H1 (cell line): ENCODE data around the gene LHX2. TPM values are rescaled to one million over a fixed set of nuclear protein-coding genes. Genes with fewer than 3 reads are reported as not detected.

ENCODE experiments used
- CTCF ChIA-PET: fragments of 300-600 bp; sonication (Branson Sonifier 250); formaldehyde crosslinking; loops from one replicate; lab custom pipeline; 2021; ENCODE audit not compliant: partially characterized antibody; lab: Charles Lee
- POLR2A ChIA-PET: fragments of 300-600 bp; sonication (Branson Sonifier 250); formaldehyde crosslinking; loops from one replicate; lab custom pipeline; 2021; ENCODE audit warnings: inconsistent platforms; ENCODE audit not compliant: partially characterized antibody; lab: Charles Lee
- DNase-seq, 2 experiments: peaks; one replicate each; pipeline versions ENCODE4 v3.0.0 to v3.0.0-alpha.2; 2010 to 2022; ENCODE audit warnings: low spot score in 2 of 2, low read depth in 1 of 2, mixed read lengths in 1 of 2
- FAIRE-seq: peaks from 2 replicates; lab custom pipeline; 2011; peaks lifted over from hg19 to GRCh38; lab: Jason Lieb, UNC
- H2AFZ ChIP-seq: 2 replicates; pipeline ENCODE4 v1.8.1; 2012; ENCODE audit warnings: low read length, inconsistent platforms
- H2AK5ac ChIP-seq: 2 replicates; pipeline ENCODE4 v1.6.1; 2013; ENCODE audit warnings: low read depth, low read length
- H2BK120ac ChIP-seq: replicated peaks from 2 replicates; pipeline ENCODE3; 2013; ENCODE audit warnings: low read depth, low read length, inconsistent platforms
- H2BK12ac ChIP-seq: 2 replicates; pipeline ENCODE4 v1.6.1; 2013; ENCODE audit warnings: low read depth, low read length
- H2BK15ac ChIP-seq: 2 replicates; pipeline ENCODE4 v1.6.1; 2013; ENCODE audit warnings: low read length
- H2BK20ac ChIP-seq: 2 replicates; pipeline ENCODE4 v1.6.1; 2013; ENCODE audit warnings: low read length
- H2BK5ac ChIP-seq: 2 replicates; pipeline ENCODE4 v1.6.1; 2013; ENCODE audit warnings: low read depth, low read length
- H3K14ac ChIP-seq: 2 replicates; pipeline ENCODE4 v1.6.1; 2013; ENCODE audit warnings: inconsistent platforms; ENCODE audit not compliant: insufficient read length
- H3K18ac ChIP-seq: 2 replicates; pipeline ENCODE4 v1.6.1; 2013; ENCODE audit warnings: low read length; ENCODE audit errors: extremely low read depth
- H3K23ac ChIP-seq: 2 replicates; pipeline ENCODE4 v1.6.1; 2013; ENCODE audit warnings: inconsistent platforms; ENCODE audit not compliant: insufficient read length
- H3K23me2 ChIP-seq: 2 replicates; pipeline ENCODE4 v1.6.1; 2013; ENCODE audit warnings: low read depth, low read length
- H3K27ac ChIP-seq: 2 replicates; pipeline ENCODE4 v1.6.1; 2011; ENCODE audit warnings: low read depth, low read length, inconsistent platforms
- H3K27me3 ChIP-seq, 4 experiments: replicated peaks in 1 of 4; 1 replicate in 1 of 4; 2 replicates in 3 of 4; pipeline versions ENCODE4 v1.6.1 to v1.8.1; 2011 to 2013; ENCODE audit warnings: low read length in 3 of 4, mild to moderate bottlenecking in 3 of 4, inconsistent platforms in 2 of 4, mixed read lengths in 2 of 4, moderate library complexity in 1 of 4; ENCODE audit not compliant: control insufficient read depth in 3 of 4, insufficient read depth in 3 of 4; ENCODE audit errors: extremely low read depth in 1 of 4
- H3K36me3 ChIP-seq, 4 experiments: 2 replicates each; pipeline versions ENCODE4 v1.6.1 to v1.8.1; 2011 to 2013; ENCODE audit warnings: mild to moderate bottlenecking in 4 of 4, low read length in 3 of 4, moderate library complexity in 2 of 4, control low read depth in 1 of 4, inconsistent platforms in 1 of 4; ENCODE audit not compliant: insufficient read depth in 4 of 4, control insufficient read depth in 2 of 4
- H3K4ac ChIP-seq: replicated peaks from 2 replicates; pipeline ENCODE3; 2013; ENCODE audit warnings: low read length, low read depth, mixed read lengths, inconsistent platforms; ENCODE audit not compliant: insufficient read length
- H3K4me1 ChIP-seq, 4 experiments: replicated peaks in 1 of 4; 1 replicate in 1 of 4; 2 replicates in 3 of 4; pipeline versions ENCODE4 v1.6.1 to v1.8.1; 2011 to 2013; ENCODE audit warnings: low read length in 3 of 4, inconsistent platforms in 2 of 4, mixed read lengths in 1 of 4; ENCODE audit not compliant: insufficient read depth in 4 of 4, control insufficient read depth in 3 of 4
- H3K4me2 ChIP-seq, 2 experiments: 2 replicates each; pipeline versions ENCODE4 v1.6.1 to v1.8.1; 2011 to 2013; ENCODE audit warnings: low read depth in 2 of 2, low read length in 2 of 2, control low read depth in 1 of 2, inconsistent platforms in 1 of 2, mild to moderate bottlenecking in 1 of 2; ENCODE audit not compliant: insufficient read depth in 1 of 2
- H3K4me3 ChIP-seq, 4 experiments: fragments of 200-600, 300-600 bp in 1 of 4; sonication (generic), shearing (Covaris generic), sonication (Bioruptor Twin) in 1 of 4; 2 replicates each; pipeline versions ENCODE4 v1.5.1 to v1.8.1; 2011 to 2016; ENCODE audit warnings: low read length in 4 of 4, low read depth in 3 of 4, control low read depth in 2 of 4, inconsistent platforms in 2 of 4, mild to moderate bottlenecking in 2 of 4, mixed read lengths in 1 of 4, moderate library complexity in 1 of 4; ENCODE audit not compliant: insufficient read depth in 2 of 4; ENCODE audit errors: extremely low read depth in 1 of 4
- H3K56ac ChIP-seq: replicated peaks from 2 replicates; pipeline ENCODE3; 2013; ENCODE audit warnings: low read depth, mild to moderate bottlenecking, mixed read lengths, low read length, inconsistent platforms; ENCODE audit not compliant: insufficient read length
- H3K79me1 ChIP-seq: 2 replicates; pipeline ENCODE4 v1.6.1; 2013; ENCODE audit warnings: low read depth, low read length, control low read depth
- H3K79me2 ChIP-seq, 2 experiments: 2 replicates each; pipeline versions ENCODE4 v1.6.1 to v1.8.1; 2012 to 2013; ENCODE audit warnings: low read length in 2 of 2, mild to moderate bottlenecking in 2 of 2, inconsistent platforms in 1 of 2; ENCODE audit not compliant: insufficient read depth in 2 of 2, control insufficient read depth in 1 of 2
- H3K9ac ChIP-seq, 4 experiments: replicated peaks in 1 of 4; 1 replicate in 1 of 4; 2 replicates in 3 of 4; pipeline versions ENCODE4 v1.6.1 to v1.8.1; 2011 to 2013; ENCODE audit warnings: low read depth in 3 of 4, low read length in 3 of 4, control low read depth in 2 of 4, mild to moderate bottlenecking in 2 of 4, moderate library complexity in 2 of 4, inconsistent platforms in 1 of 4; ENCODE audit errors: extremely low read depth in 1 of 4
- H3K9me3 ChIP-seq, 2 experiments: 2 replicates each; pipeline versions ENCODE4 v1.6.1 to v1.8.1; 2012 to 2013; ENCODE audit warnings: mild to moderate bottlenecking in 2 of 2, moderate library complexity in 2 of 2, control low read depth in 1 of 2, inconsistent platforms in 1 of 2, low read depth in 1 of 2, low read length in 1 of 2, mixed read lengths in 1 of 2; ENCODE audit not compliant: insufficient read depth in 2 of 2
- H4K20me1 ChIP-seq, 2 experiments: replicated peaks in 1 of 2; 2 replicates each; pipeline versions ENCODE3 to v1.8.1; 2011 to 2013; ENCODE audit warnings: inconsistent platforms in 2 of 2, low read length in 2 of 2, mild to moderate bottlenecking in 1 of 2; ENCODE audit not compliant: insufficient read depth in 2 of 2, control insufficient read depth in 1 of 2
- H4K5ac ChIP-seq: 2 replicates; pipeline ENCODE4 v1.6.1; 2013; ENCODE audit warnings: low read length, low read depth, mixed read lengths, inconsistent platforms; ENCODE audit not compliant: insufficient read length
- H4K8ac ChIP-seq: 2 replicates; pipeline ENCODE4 v1.8.0; 2013; ENCODE audit warnings: mild to moderate bottlenecking, moderate library complexity, low read length, inconsistent platforms; ENCODE audit not compliant: insufficient read depth; ENCODE audit errors: extremely low read depth
- H4K91ac ChIP-seq: replicated peaks from 2 replicates; pipeline ENCODE3; 2013; ENCODE audit warnings: low read length, mixed read lengths, inconsistent platforms; ENCODE audit not compliant: insufficient read length
- KDM1A ChIP-seq: fragments of 200-600, 300-600 bp; sonication (generic); IDR thresholded peaks from 2 replicates; pipeline ENCODE4 v1.7.1; 2016; ENCODE audit warnings: mild to moderate bottlenecking, low read length, borderline replicate concordance
- MAX ChIP-seq: IDR thresholded peaks from 2 replicates; pipeline ENCODE4 v1.6.1; 2012; ENCODE audit warnings: inconsistent platforms
- NANOG ChIP-seq: IDR thresholded peaks from 2 replicates; pipeline ENCODE4 v1.6.1; 2011; ENCODE audit warnings: low read length, low read depth, mild to moderate bottlenecking, inconsistent platforms; ENCODE audit not compliant: insufficient read depth, poor library complexity, severe bottlenecking
- POLR2A ChIP-seq, 2 experiments: IDR thresholded peaks; 1 replicate in 1 of 2; 2 replicates in 1 of 2; pipeline ENCODE4 v1.6.1; 2011; ENCODE audit warnings: low read depth in 2 of 2, low read length in 2 of 2, mild to moderate bottlenecking in 2 of 2; ENCODE audit errors: control extremely low read depth in 1 of 2
- RAD21 ChIP-seq, 2 experiments: IDR thresholded peaks in 1 of 2; conservative IDR thresholded peaks in 1 of 2; 2 replicates each; pipeline ENCODE4 v1.6.1; 2011; ENCODE audit warnings: low read depth in 2 of 2, low read length in 2 of 2, improper control_type of control experiment in 1 of 2, inconsistent platforms in 1 of 2, mild to moderate bottlenecking in 1 of 2, moderate library complexity in 1 of 2
- SP4 ChIP-seq: IDR thresholded peaks from 2 replicates; pipeline ENCODE4 v1.6.1; 2012; ENCODE audit warnings: low read length, inconsistent platforms
- SUZ12 ChIP-seq: fragments of 200-600 bp; sonication (generic); IDR thresholded peaks from 2 replicates; pipeline ENCODE4 v1.6.1; 2012; ENCODE audit warnings: mild to moderate bottlenecking, inconsistent platforms, low read length, moderate library complexity, mixed read lengths
- TBP ChIP-seq: IDR thresholded peaks from 2 replicates; pipeline ENCODE4 v1.6.1; 2011; ENCODE audit warnings: low read depth, low read length, improper control_type of control experiment
- WGBS, 2 experiments: shearing (Covaris generic) in 1 of 2; methylation state at CpG; one replicate each; pipeline versions ENCODE4 v1.1.6 to v1.1.7; 2013 to 2015; ENCODE audit warnings: low lambda C conversion rate in 2 of 2, mixed read lengths in 2 of 2, inconsistent platforms in 1 of 2, low coverage in 1 of 2, missing lambda C conversion rate in 1 of 2; ENCODE audit not compliant: insufficient replicate concordance in 2 of 2, insufficient coverage in 1 of 2, insufficient read length in 1 of 2; ENCODE audit errors: extremely low coverage in 1 of 2, missing lambda C conversion rate in 1 of 2; 5-methylcytosine and 5-hydroxymethylcytosine counted together
- polyA plus RNA-seq, 7 experiments: library from polyadenylated mRNA; depleted of rRNA in 3 of 7; stranded (reverse) in 5 of 7; unstranded in 2 of 7; fragments of >200 nt in 5 of 7; fragments of 200-250 nt in 2 of 7; gene quantifications; 1 replicate in 5 of 7; 2 replicates in 1 of 7; 4 replicates in 1 of 7; pipeline versions ENCODE4 v1.2.1 to v1.2.3, GENCODE V29; 2011 to 2013; ENCODE audit warnings: missing spikeins in 2 of 7, mixed read lengths in 2 of 7
- total RNA-seq: library from RNA; stranded (reverse); fragmentation: NEBNext Ultra II Directional; extraction: Animal tissue kit (Norgen Biotek cat#: 25700); gene quantifications from 2 replicates; pipeline ENCODE4 v1.2.1, GENCODE V29; 2021
- TF ChIP-seq, protein P1 (sequence below): IDR thresholded peaks from 2 replicates; pipeline ENCODE4 v1.6.1; 2012; ENCODE audit warnings: low read length, inconsistent platforms

The LHX2 gene
- total and polyA plus RNA-seq, 2 of the 8 experiments (the other 6 are each of a cell fraction or from before 2014, with no cell fraction given), result 0.11 to 0.86 TPM

GRCh38 chr9:124020520-124021384 lies 9.2 kb downstream of the LHX2 start:
- H2BK5ac ChIP-seq, result no peak overlapping the region
- no peak overlapping the region for H3K27ac ChIP-seq
- H4K20me1 ChIP-seq, result peaks cover 6 to 17% of the 10 kb centered on the region in 2 experiments
- DNase-seq (peak in 1 of 2 experiments; percentile 65), FAIRE-seq (no peak)
- H4K5ac ChIP-seq, result no peak overlapping the region
- H3K23ac ChIP-seq, result no peak overlapping the region
- no peak overlapping the region for H4K91ac ChIP-seq
- CTCF ChIA-PET, result interaction anchor here (0.9 to 3.0 kb wide), 4 partner anchors 10 to 618 kb away, joined by 3 to 25 read pairs (median 3); partner anchors contain the start of gene LHX2
- H2BK12ac ChIP-seq, result 0 out of 2 replicates have a peak overlapping the region, but pooled peaks have one; percentile 60
- H3K4me2 ChIP-seq, result peak overlapping the region; percentile 37 to 82
- peaks cover 10 to 30% (median 16%) of the 10 kb centered on the region in 4 experiments for H3K4me1 ChIP-seq
- H3K23me2 ChIP-seq, result peaks cover 9% of the 10 kb centered on the region; the same call in 1 of the 2 replicates
- 0 out of 2 replicates have a peak overlapping the region, but pooled peaks have one; percentile 85 for H2AK5ac ChIP-seq
- H2BK120ac ChIP-seq, result no peak overlapping the region
- no peak overlapping the region for H3K14ac ChIP-seq
- H3K79me1 ChIP-seq, result no peaks in the 10 kb centered on the region
- no peaks in the 10 kb centered on the region for H3K79me2 ChIP-seq
- H3K9me3 ChIP-seq, result no peaks in the 10 kb centered on the region
- H2BK20ac ChIP-seq, result no peak overlapping the region
- H2BK15ac ChIP-seq, result no peak overlapping the region
- H3K4ac ChIP-seq, result no peak overlapping the region
- H2AFZ ChIP-seq, result no peak overlapping the region
- peaks cover 50 to 86% (median 70%) of the 10 kb centered on the region in 4 experiments for H3K27me3 ChIP-seq
- WGBS, 2 experiments, result 14% methylated on average over 31 of the region's 31 CpGs; no CpG with 5 or more reads in 1 of the 2 experiments
- peak overlapping the region in 1 of 4 experiments; percentile 12; a peak in 2 of 8 replicates for H3K4me3 ChIP-seq
- no peak overlapping the region for H3K56ac ChIP-seq
- POLR2A ChIA-PET, result interaction anchor here (0.9 kb wide), 1 partner anchor 16 kb away, joined by 3 read pairs; no protein-coding TSS in a partner anchor
- H4K8ac ChIP-seq, result no peak overlapping the region
- no peak overlapping the region for H3K18ac ChIP-seq
- no peak overlapping the region for H3K9ac ChIP-seq
- no peaks in the 10 kb centered on the region; a peak in 1 of 8 replicates for H3K36me3 ChIP-seq
- TF ChIP-seq NANOG (no peak), SUZ12 (peak; percentile 47), SP4 (no peak), RAD21 (IDR thresholded peaks at IDR 0.05 in 1 of 2, conservative IDR thresholded peaks at IDR 0.05 in 1 of 2; ENCODE audit: low read depth in 2 of 2, low read length in 2 of 2) (no peak), KDM1A (peak; percentile 93), POLR2A (IDR thresholded peaks at IDR 0.05; ENCODE audit: control extremely low read depth in 1 of 2, low read depth in 2 of 2, low read length in 2 of 2) (no peak), TBP (no peak), MAX (no peak; the same call in 1 of the 2 replicates)
- TF ChIP-seq, protein P1, sequence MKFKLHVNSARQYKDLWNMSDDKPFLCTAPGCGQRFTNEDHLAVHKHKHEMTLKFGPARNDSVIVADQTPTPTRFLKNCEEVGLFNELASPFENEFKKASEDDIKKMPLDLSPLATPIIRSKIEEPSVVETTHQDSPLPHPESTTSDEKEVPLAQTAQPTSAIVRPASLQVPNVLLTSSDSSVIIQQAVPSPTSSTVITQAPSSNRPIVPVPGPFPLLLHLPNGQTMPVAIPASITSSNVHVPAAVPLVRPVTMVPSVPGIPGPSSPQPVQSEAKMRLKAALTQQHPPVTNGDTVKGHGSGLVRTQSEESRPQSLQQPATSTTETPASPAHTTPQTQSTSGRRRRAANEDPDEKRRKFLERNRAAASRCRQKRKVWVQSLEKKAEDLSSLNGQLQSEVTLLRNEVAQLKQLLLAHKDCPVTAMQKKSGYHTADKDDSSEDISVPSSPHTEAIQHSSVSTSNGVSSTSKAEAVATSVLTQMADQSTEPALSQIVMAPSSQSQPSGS, result no peak
